ENCODE results near the gene CD47. TPM values are rescaled to one million over a fixed set of nuclear protein-coding genes. Genes with fewer than 3 reads are reported as not detected.

Gene CD47
- 100 to 1,000 TPM in 1 of 2 donors, 10 to 100 TPM in 1; 68.1 to 101 TPM for total RNA-seq

GRCh38 chr3:108090701-108091497, at the start of gene CD47:
CD47 (minus strand) TSS chr3:108091031; CDS start chr3:108090908, 123 bp downstream.
- Histone ChIP-seq H3K4me1 (peaks cover 5% of the 10 kb centered on the region), H3K9me3 (no peaks in the 10 kb centered on the region), H3K27ac (peak within 1 kb of the TSS; percentile 92), H3K27me3 (no peaks in the 10 kb centered on the region), H3K9ac (ENCODE audit: low read depth in 2 of 2, low read length in 2 of 2) (peak within 1 kb of the TSS; percentile 95 to 97), H3K4me3 (peak within 1 kb of the TSS; percentile 92), H3K36me3 (no peaks in the 10 kb centered on the region)
- DNase-seq: peak; percentile 96
- no peak for TF ChIP-seq CTCF (IDR thresholded peaks at IDR 0.05)
- intact Hi-C loops (cut with DNase I): no loop called here

- Histone ChIP-seq H3K4me3 (no peak overlapping the region), H3K9ac (ENCODE audit: low read depth in 2 of 2, low read length in 2 of 2) (no peak overlapping the region), H3K9me3 (no peaks in the 10 kb centered on the region), H3K27ac (no peak overlapping the region), H3K4me1 (no peaks in the 10 kb centered on the region), H3K36me3 (no peaks in the 10 kb centered on the region), H3K27me3 (no peaks in the 10 kb centered on the region)
- TF ChIP-seq CTCF (IDR thresholded peaks at IDR 0.05): no peak
- intact Hi-C loops (cut with DNase I): no loop called here
- DNase-seq: no peak
Measured at GRCh38 chr3:108137460-108137814, 46.6 kb upstream of the CD47 start.

- no peaks in the 10 kb centered on the region for H3K27me3 ChIP-seq
- no peaks in the 10 kb centered on the region for H3K4me1 ChIP-seq
- no peak for TF ChIP-seq CTCF (IDR thresholded peaks at IDR 0.05)
- intact Hi-C loops (cut with DNase I): no loop called here
- no peak overlapping the region for H3K9ac ChIP-seq (ENCODE audit: low read depth in 2 of 2, low read length in 2 of 2)
- no peaks in the 10 kb centered on the region for H3K36me3 ChIP-seq
- H3K27ac ChIP-seq: no peak overlapping the region
- DNase-seq: no peak
- H3K4me3 ChIP-seq: no peak overlapping the region
- H3K9me3 ChIP-seq: no peaks in the 10 kb centered on the region
Measured at GRCh38 chr3:108136561-108137459, 46.0 kb upstream of the CD47 start.

- Histone ChIP-seq H3K27me3 (no peaks in the 10 kb centered on the region), H3K4me1 (peaks cover 3% of the 10 kb centered on the region), H3K36me3 (no peaks in the 10 kb centered on the region), H3K4me3 (no peak overlapping the region), H3K9ac (ENCODE audit: low read depth in 2 of 2, low read length in 2 of 2) (no peak overlapping the region), H3K27ac (no peak overlapping the region), H3K9me3 (no peaks in the 10 kb centered on the region)
- TF ChIP-seq CTCF (IDR thresholded peaks at IDR 0.05): no peak
- intact Hi-C loops (cut with DNase I): no loop called here
- no peak for DNase-seq
Measured at GRCh38 chr3:108134555-108134880, 43.7 kb upstream of the CD47 start.

GRCh38 chr3:108133858-108134554, 43.2 kb upstream of the CD47 start:
- Histone ChIP-seq H3K27me3 (no peaks in the 10 kb centered on the region), H3K4me3 (no peak overlapping the region), H3K9me3 (no peaks in the 10 kb centered on the region), H3K9ac (ENCODE audit: low read depth in 2 of 2, low read length in 2 of 2) (no peak overlapping the region), H3K36me3 (no peaks in the 10 kb centered on the region), H3K4me1 (peaks cover 3% of the 10 kb centered on the region), H3K27ac (no peak overlapping the region)
- no peak for DNase-seq
- intact Hi-C loops (cut with DNase I): no loop called here
- no peak for TF ChIP-seq CTCF (IDR thresholded peaks at IDR 0.05)
